Retinal pigment epithelial cell (primary cell): ENCODE data around the gene GPR152.
A peak's percentile ranks its signal among the peaks of the same experiment; 100 is the strongest.

Experiments used
- DNase-seq: peaks from one replicate; pipeline ENCODE4 v3.0.0-alpha.2; 2010; ENCODE audit warnings: low read depth
- H3K4me3 ChIP-seq: 2 replicates; pipeline ENCODE4 v1.5.1; 2011; ENCODE audit warnings: mild to moderate bottlenecking, low read length, control low read depth, moderate library complexity
- CTCF ChIP-seq: conservative IDR thresholded peaks from 2 replicates; pipeline ENCODE4 v1.5.1; 2011; ENCODE audit warnings: low read depth, low read length, control low read depth, inconsistent platforms

The GPR152 gene

GRCh38 chr11:67415501-67416304 lies 36.8 kb downstream of the GPR152 start, which contains the start of gene CARNS1:
Gene CARNS1, plus strand, starts transcription at chr11:67415678. Its CDS starts 522 bp downstream, at chr11:67416200.
- H3K4me3 ChIP-seq, result peak within 1 kb of the TSS; percentile 63
- no peak for TF ChIP-seq CTCF
- no peak for DNase-seq

- no peak overlapping the region for H3K4me3 ChIP-seq
- no peak for DNase-seq
- no peak for TF ChIP-seq CTCF
Observed at GRCh38 chr11:67413266-67413849, 39.2 kb downstream of the GPR152 start.

DNA sequence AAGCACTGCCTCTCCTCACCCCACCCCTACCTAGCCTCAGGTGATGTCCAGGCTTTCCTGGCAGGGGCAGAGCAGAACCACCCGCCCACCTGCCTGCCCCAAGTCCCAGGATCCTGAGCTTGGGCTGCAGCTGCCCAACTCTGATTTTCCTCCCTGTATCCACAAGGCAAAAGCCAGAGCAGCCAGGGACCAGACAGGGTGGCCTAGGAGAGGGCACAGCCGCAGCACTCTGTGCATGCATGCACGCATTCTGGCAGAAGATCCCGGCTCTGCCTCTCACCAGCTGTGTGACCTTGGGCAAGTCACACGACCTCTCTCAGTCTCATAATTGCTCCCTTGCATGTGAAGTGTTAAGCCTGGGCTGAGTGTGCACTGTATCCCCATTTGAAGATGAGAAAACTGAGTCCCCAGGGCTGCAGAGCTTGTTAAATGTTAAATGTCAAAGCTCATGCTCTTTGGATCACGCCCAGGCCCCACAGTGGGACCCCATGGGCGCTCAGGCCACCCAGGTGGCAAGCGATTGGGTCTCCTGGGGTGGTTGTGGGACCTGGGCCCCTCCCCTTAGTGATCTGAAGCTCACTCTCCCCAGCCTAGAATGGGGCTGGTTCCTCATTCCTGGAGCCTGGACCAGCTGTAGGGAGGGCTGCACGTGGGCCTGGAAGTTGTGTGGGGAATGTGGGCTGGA lies 39.9 kb downstream of the GPR152 start:
- no peak for TF ChIP-seq CTCF
- no peak overlapping the region for H3K4me3 ChIP-seq
- no peak for DNase-seq

DNA sequence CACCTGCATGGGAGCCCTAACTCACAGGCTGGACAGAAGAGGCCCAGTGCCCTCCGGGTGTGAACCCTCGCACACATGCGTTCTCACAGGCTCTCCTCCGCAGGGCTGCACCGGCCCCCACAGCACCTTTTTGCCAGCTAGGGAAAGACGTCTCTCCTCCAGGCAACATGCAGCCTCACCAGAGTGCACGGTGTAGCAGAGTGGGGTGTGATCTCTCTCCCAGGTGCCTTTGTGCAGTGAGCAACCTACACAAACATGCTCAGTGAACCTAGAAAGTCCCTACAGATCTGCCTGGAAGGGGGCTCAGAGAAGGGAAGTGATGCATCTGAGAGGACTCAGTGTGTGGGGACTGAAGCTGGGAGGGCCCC lies 40.8 kb downstream of the GPR152 start:
- DNase-seq, result no peak
- TF ChIP-seq CTCF, result no peak
- no peak overlapping the region for H3K4me3 ChIP-seq

GRCh38 chr11:67410984-67411784 lies 41.3 kb downstream of the GPR152 start:
- no peak for TF ChIP-seq CTCF
- no peak for DNase-seq
- no peak overlapping the region for H3K4me3 ChIP-seq

DNA sequence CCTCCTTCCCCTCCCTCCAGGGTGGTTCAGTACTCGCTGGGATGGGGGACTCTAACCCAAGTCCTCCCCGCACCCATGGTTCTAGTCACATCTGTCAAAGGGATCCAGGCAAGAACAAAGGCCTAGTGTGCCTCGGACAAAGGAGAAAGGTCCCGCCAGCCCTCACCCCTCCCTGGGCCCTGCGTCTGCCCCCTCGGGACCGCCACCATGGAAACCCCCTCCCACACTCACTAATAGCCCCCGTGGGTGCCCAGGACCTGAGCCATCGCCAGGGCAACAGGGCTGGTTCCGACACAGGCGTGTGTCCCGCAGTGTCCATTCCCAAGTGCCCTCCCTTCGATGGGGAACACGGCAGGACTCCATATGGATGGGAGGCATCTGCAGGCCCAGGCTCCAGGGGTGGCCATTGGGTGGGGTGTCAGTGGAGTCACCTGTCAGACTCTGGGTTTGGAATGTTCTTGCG lies 42.1 kb downstream of the GPR152 start:
- no peak overlapping the region for H3K4me3 ChIP-seq
- DNase-seq, result no peak

More for the DNA sequence above, 42.1 kb downstream of the GPR152 start:
- no peak for TF ChIP-seq CTCF
